Adrenal gland (tissue), 12 donors: ENCODE results near the gene ITPKA. TPM values are rescaled to one million over a fixed set of nuclear protein-coding genes. Genes with fewer than 3 reads are reported as not detected.

Experiments
- DNase-seq, 7 donors: peaks; one replicate each; pipeline ENCODE4 v3.0.0-alpha.2; 2019 to 2020
- H3K27ac ChIP-seq, 5 donors: fragments of 200-600 bp; sonication (generic) in 4 of 5; 1 replicate in 3 of 5; 2 replicates in 2 of 5; pipeline versions ENCODE4 v1.5.1 to v1.8.0; 2016 to 2020; ENCODE audit warnings: mild to moderate bottlenecking in 1 of 5
- H3K27me3 ChIP-seq: fragments of 200-600 bp; 2 replicates; pipeline ENCODE4 v1.8.0; 2021
- H3K36me3 ChIP-seq, 2 donors: fragments of 200-600 bp; replicated peaks in 1 of 2; 1 replicate in 1 of 2; 2 replicates in 1 of 2; pipeline versions ENCODE4 v1.5.1 to v1.8.0; 2018 to 2022
- H3K4me1 ChIP-seq, 2 donors: fragments of 200-600 bp; replicated peaks in 1 of 2; 1 replicate in 1 of 2; 2 replicates in 1 of 2; pipeline versions ENCODE4 v1.5.1 to v1.8.0; 2018 to 2021
- H3K4me3 ChIP-seq, 4 donors: fragments of 200-600 bp; sonication (generic) in 3 of 4; one replicate each; pipeline ENCODE4 v1.5.1; 2016 to 2018
- H3K9me3 ChIP-seq, 3 donors: fragments of 200-600 bp; sonication (generic) in 1 of 3; replicated peaks in 1 of 3; 1 replicate in 2 of 3; 2 replicates in 1 of 3; pipeline versions ENCODE4 v1.5.1 to v1.8.0; 2016 to 2021
- CTCF ChIP-seq, 6 experiments: fragments of 450-650 bp in 4 of 6; fragments of 200-600 bp in 2 of 6; sonication (generic) in 1 of 6; IDR thresholded peaks; 1 replicate in 5 of 6; 2 replicates in 1 of 6; pipeline versions ENCODE4 v1.5.1 to v1.8.0; 2016 to 2021; ENCODE audit warnings: antibody characterized with exemption in 6 of 6, mild to moderate bottlenecking in 2 of 6, moderate library complexity in 1 of 6
- POLR2A ChIP-seq, 2 donors: fragments of 450-650 bp; IDR thresholded peaks; one replicate each; pipeline ENCODE4 v1.6.1; 2017; ENCODE audit warnings: antibody characterized with exemption in 2 of 2, mild to moderate bottlenecking in 2 of 2, moderate library complexity in 1 of 2
- WGBS, 4 donors: extraction: QIAGEN DNeasy Blood & Tissue Kit in 2 of 4; methylation state at CpG; one replicate each; pipeline versions ENCODE4 v1.1.5 to v1.1.7; 2013 to 2017; 5-methylcytosine and 5-hydroxymethylcytosine counted together
- intact Hi-C, 2 donors: fragments of 100-400 bp; cut with DNase I; formaldehyde crosslinking; loops; one replicate each; pipeline versions ENCODE4 v1.14.1 to v1.15.0; 2022 to 2023
- polyA plus RNA-seq, 3 donors: library from polyadenylated mRNA; stranded (reverse); fragments of 200-250 nt in 2 of 3; fragments of 350-450 nt in 1 of 3; fragmentation: Illumina TruSeq in 1 of 3; extraction: RNeasy Lipid Tissue Mini Kit (QIAGEN cat#74804) in 1 of 3; gene quantifications; one replicate each; pipeline ENCODE4 v1.2.3, GENCODE V29; 2013 to 2014
- total RNA-seq, 9 donors: library from RNA; depleted of rRNA in 4 of 9; stranded (reverse); fragments of >200 nt in 4 of 9; fragments of 120-200 nt in 1 of 9; fragmentation: NEBNext Ultra II Directional in 1 of 9; extraction: Animal tissue kit (Norgen Biotek cat#: 25700) in 1 of 9; gene quantifications; one replicate each; pipeline versions ENCODE4 v1.1.0 to v1.2.4, GENCODE V29; 2013 to 2023
- donor health status: healthy with polysubstance abuse.
- donor health status: Bipolar disorder and iron deficiency.
- donor health status: DM: yes; HTN: yes; CAD: no.
- donor health status: DM: no; HTN: no; CAD: no.
- donor health status: DM: no; HTN: no; CAD: no.
- donor health status: DM: yes; HTN: yes; CAD: no.

The ITPKA gene
- total and polyA plus RNA-seq, 12 donors, result 0.73 to 33.0 (median 14.4) TPM

- Histone ChIP-seq H3K4me3 (no peak overlapping the region), H3K4me1 (peaks cover 11 to 35% of the 10 kb centered on the region in 2 donors), H3K9me3 (no peaks in the 10 kb centered on the region), H3K27ac (no peak overlapping the region), H3K36me3 (no peaks in the 10 kb centered on the region), H3K27me3 (no peaks in the 10 kb centered on the region)
- no peak for DNase-seq
- WGBS, 4 donors, result 86 to 100% (median 94%) methylated on average over 2 of the region's 2 CpGs
- TF ChIP-seq POLR2A (IDR thresholded peaks at IDR 0.05) (no peak), CTCF (IDR thresholded peaks at IDR 0.05) (no peak)
- intact Hi-C loops, result no loop called here
Observed at GRCh38 chr15:41498657-41499056, 5.0 kb downstream of the ITPKA start.

GRCh38 chr15:41499109-41499851 is 5.6 kb downstream of the ITPKA start:
- H3K4me1 ChIP-seq, result peaks cover 7 to 32% of the 10 kb centered on the region in 2 donors
- TF ChIP-seq POLR2A (IDR thresholded peaks at IDR 0.05) (no peak), CTCF (IDR thresholded peaks at IDR 0.05) (no peak)
- H3K9me3 ChIP-seq, result no peaks in the 10 kb centered on the region
- H3K27ac ChIP-seq, result no peak overlapping the region
- no peak for DNase-seq
- H3K27me3 ChIP-seq, result no peaks in the 10 kb centered on the region
- no peak overlapping the region for H3K4me3 ChIP-seq
- intact Hi-C loops, result no loop called here
- no peaks in the 10 kb centered on the region for H3K36me3 ChIP-seq
- 92 to 97% (median 94%) methylated on average over 4 to 6 of the region's 6 CpGs for WGBS, 4 donors

- Histone ChIP-seq H3K4me1 (peaks cover 0 to 16% of the 10 kb centered on the region in 2 donors), H3K9me3 (no peaks in the 10 kb centered on the region), H3K27me3 (no peaks in the 10 kb centered on the region), H3K4me3 (peak overlapping the region in 1 of 4 donors; percentile 19), H3K36me3 (no peaks in the 10 kb centered on the region), H3K27ac (no peak overlapping the region)
- TF ChIP-seq CTCF (IDR thresholded peaks at IDR 0.05) (no peak), POLR2A (IDR thresholded peaks at IDR 0.05) (no peak)
- WGBS, 4 donors, result 44 to 71% (median 53%) methylated on average over 18 to 56 of the region's 56 CpGs
- no peak for DNase-seq
- intact Hi-C loops, result no loop called here
Observed at GRCh38 chr15:41501191-41501917, 7.7 kb downstream of the ITPKA start.

- H3K27ac ChIP-seq, result no peak overlapping the region
- no peak for TF ChIP-seq POLR2A (IDR thresholded peaks at IDR 0.05)
- no peak for TF ChIP-seq CTCF (IDR thresholded peaks at IDR 0.05)
- H3K9me3 ChIP-seq, result no peaks in the 10 kb centered on the region
- H3K4me1 ChIP-seq, result peaks cover 0 to 16% of the 10 kb centered on the region in 2 donors
- DNase-seq, result no peak
- intact Hi-C loops, result no loop called here
- H3K36me3 ChIP-seq, result no peaks in the 10 kb centered on the region
- WGBS, 4 donors, result 44 to 68% (median 50%) methylated on average over 27 to 64 of the region's 64 CpGs
- H3K4me3 ChIP-seq, result peak overlapping the region in 1 of 4 donors; percentile 19
- no peaks in the 10 kb centered on the region for H3K27me3 ChIP-seq
Observed at GRCh38 chr15:41501931-41502794, 8.5 kb downstream of the ITPKA start.
